Measurements from ENCODE around the gene ZFYVE21. TPM values are rescaled to one million over a fixed set of nuclear protein-coding genes. Genes with fewer than 3 reads are reported as not detected.
"Not testable (repeated sequence)": the region's sequence is repeated elsewhere in the genome, so short reads cannot be mapped to it uniquely, and the experiment has no call there.

Gene ZFYVE21
- total RNA-seq, 1 experiment from 2014 or later, result 23.6 TPM

DNA sequence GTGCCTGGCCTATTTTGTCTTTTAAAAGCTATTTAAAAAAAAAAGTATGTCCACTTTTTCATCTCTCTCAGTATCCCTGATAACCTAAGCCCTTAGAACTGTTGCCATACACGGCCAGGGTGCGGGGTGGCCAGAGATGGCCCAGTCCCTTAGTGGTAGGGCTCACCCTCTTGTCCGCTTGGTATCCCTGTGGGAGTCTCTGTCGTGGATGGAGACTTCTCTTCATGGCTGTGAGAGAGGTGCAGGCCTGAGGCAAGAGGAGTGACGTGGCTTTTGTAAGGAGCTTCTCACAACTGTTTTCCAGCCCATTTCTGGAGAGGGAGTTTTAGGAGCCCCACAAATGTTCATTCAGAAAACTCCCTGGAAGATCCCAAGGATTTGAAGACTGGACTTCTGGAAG is 27.2 kb upstream of the ZFYVE21 start:
- Histone ChIP-seq H3K9me3 (no peaks in the 10 kb centered on the region), H3K4me3 (no peak overlapping the region), H3K36me3 (peaks cover 22% of the 10 kb centered on the region), H3K27me3 (no peaks in the 10 kb centered on the region)
- DNase-seq, result no peak

- Histone ChIP-seq H3K27me3 (no peaks in the 10 kb centered on the region), H3K36me3 (peaks cover 22% of the 10 kb centered on the region), H3K4me3 (no peak overlapping the region), H3K9me3 (no peaks in the 10 kb centered on the region)
- DNase-seq, result no peak
Measured at GRCh38 chr14:103688906-103689902, 26.4 kb upstream of the ZFYVE21 start.

- Histone ChIP-seq H3K36me3 (peaks cover 26% of the 10 kb centered on the region), H3K9me3 (no peaks in the 10 kb centered on the region), H3K27me3 (no peaks in the 10 kb centered on the region), H3K4me3 (no peak overlapping the region)
- no peak for DNase-seq
Measured at GRCh38 chr14:103690332-103690731, 25.3 kb upstream of the ZFYVE21 start.

GRCh38 chr14:103691655-103692054 is 24.0 kb upstream of the ZFYVE21 start:
- not testable (repeated sequence) for H3K27me3 ChIP-seq, DNase-seq
- H3K36me3 ChIP-seq, result peaks cover 19% of the 10 kb centered on the region

GRCh38 chr14:103692159-103692558 is 23.5 kb upstream of the ZFYVE21 start:
- no peak for DNase-seq
- Histone ChIP-seq H3K27me3 (no peaks in the 10 kb centered on the region), H3K4me3 (no peak overlapping the region), H3K9me3 (no peaks in the 10 kb centered on the region), H3K36me3 (peaks cover 19% of the 10 kb centered on the region)

More at GRCh38 chr14:103691655-103692054, 24.0 kb upstream of the ZFYVE21 start:
- not testable (repeated sequence) for H3K4me3 ChIP-seq, H3K9me3 ChIP-seq

DNA sequence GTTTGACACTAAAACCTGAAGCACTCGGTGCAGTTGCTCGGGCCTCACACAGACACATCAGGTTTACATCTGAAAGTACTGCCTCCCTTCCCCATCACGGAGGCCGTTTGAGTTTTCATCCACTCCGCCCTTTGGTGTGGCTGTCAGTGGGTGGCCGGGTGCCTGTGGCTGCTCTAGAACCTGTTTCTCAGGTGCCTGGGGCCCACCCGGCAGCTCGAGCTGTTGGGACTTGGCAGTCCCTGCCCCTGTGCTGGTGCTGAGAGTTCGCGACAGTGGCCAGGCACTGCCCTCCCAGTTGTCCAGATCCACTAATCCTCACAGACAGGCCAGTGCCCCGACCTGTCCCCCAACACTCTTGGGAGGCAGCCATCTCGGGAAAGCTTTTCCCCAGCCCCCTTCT is 22.7 kb upstream of the ZFYVE21 start:
- Histone ChIP-seq H3K4me3 (no peak overlapping the region), H3K27me3 (no peaks in the 10 kb centered on the region), H3K36me3 (peaks cover 19% of the 10 kb centered on the region), H3K9me3 (no peaks in the 10 kb centered on the region)
- DNase-seq, result no peak

- Histone ChIP-seq H3K4me3 (no peak overlapping the region), H3K9me3 (no peaks in the 10 kb centered on the region), H3K36me3 (peaks cover 19% of the 10 kb centered on the region), H3K27me3 (no peaks in the 10 kb centered on the region)
- no peak for DNase-seq
Measured at GRCh38 chr14:103693515-103693914, 22.1 kb upstream of the ZFYVE21 start.

- H3K27me3 ChIP-seq, result no peaks in the 10 kb centered on the region
- no peak for DNase-seq
- H3K4me3 ChIP-seq, result no peak overlapping the region
- peaks cover 11% of the 10 kb centered on the region for H3K36me3 ChIP-seq
- no peaks in the 10 kb centered on the region for H3K9me3 ChIP-seq
Measured at GRCh38 chr14:103694572-103695026, 21.0 kb upstream of the ZFYVE21 start.

- no peaks in the 10 kb centered on the region for H3K27me3 ChIP-seq
- peaks cover 11% of the 10 kb centered on the region for H3K36me3 ChIP-seq
- H3K4me3 ChIP-seq, result no peak overlapping the region
- no peak for DNase-seq
- H3K9me3 ChIP-seq, result no peaks in the 10 kb centered on the region
Measured at GRCh38 chr14:103695296-103696069, 20.1 kb upstream of the ZFYVE21 start.

DNA sequence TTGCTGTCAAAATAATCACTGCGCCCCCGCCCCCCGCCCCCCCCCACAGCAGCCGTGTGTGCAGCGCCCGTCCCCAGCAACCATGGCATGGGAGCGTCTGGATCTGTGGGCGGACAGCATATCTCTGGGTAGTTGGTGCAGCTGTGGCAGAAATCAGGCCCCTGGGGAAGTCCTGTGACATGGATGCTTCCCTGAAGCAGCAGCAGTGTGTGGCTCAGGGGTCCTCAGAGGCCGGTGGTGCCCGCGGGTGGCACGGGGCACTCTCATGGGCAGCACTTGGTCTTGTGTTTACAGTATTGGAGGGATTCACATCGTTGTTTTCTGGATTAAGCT is 19.6 kb upstream of the ZFYVE21 start:
- Histone ChIP-seq H3K36me3 (peaks cover 11% of the 10 kb centered on the region), H3K9me3 (no peaks in the 10 kb centered on the region), H3K4me3 (no peak overlapping the region), H3K27me3 (no peaks in the 10 kb centered on the region)
- no peak for DNase-seq

DNA sequence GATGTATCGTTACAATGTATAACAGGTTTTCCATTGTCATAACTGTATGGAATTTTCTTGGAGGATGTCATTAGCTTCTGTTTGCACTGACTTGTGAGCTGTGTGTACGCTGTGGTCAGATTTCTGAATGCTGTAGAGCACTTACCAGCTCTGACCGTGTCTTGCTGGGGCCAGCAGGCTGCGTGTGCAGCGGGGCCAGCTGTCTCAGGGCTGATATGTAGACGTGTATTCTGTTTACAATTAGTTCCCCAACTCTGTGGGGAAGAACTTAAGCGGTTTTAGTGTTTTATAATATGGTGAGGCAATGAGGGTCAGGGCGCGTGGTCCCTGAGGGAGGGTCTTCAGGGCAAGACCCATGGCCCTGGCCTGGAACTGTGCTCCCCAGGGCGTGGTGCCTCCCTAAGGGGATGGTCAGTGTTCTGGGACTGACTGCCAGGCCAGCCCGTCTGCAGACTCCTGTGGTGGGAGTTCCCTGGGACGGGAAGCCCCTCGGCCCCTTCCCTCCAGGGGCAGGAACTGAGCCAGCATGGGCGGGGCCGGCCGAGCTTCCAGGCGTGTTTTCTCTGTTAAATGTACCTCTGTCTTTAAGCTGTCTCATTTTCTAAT is 19.0 kb upstream of the ZFYVE21 start:
- Histone ChIP-seq H3K4me3 (no peak overlapping the region), H3K36me3 (peaks cover 11% of the 10 kb centered on the region), H3K27me3 (no peaks in the 10 kb centered on the region), H3K9me3 (no peaks in the 10 kb centered on the region)
- no peak for DNase-seq

GRCh38 chr14:103697206-103697602 is 18.4 kb upstream of the ZFYVE21 start:
- no peak for DNase-seq
- Histone ChIP-seq H3K27me3 (no peaks in the 10 kb centered on the region), H3K4me3 (no peak overlapping the region), H3K9me3 (no peaks in the 10 kb centered on the region), H3K36me3 (peaks cover 11% of the 10 kb centered on the region)

- no peak for DNase-seq
- Histone ChIP-seq H3K9me3 (no peaks in the 10 kb centered on the region), H3K36me3 (peaks cover 7% of the 10 kb centered on the region), H3K4me3 (no peak overlapping the region), H3K27me3 (no peaks in the 10 kb centered on the region)
Measured at GRCh38 chr14:103697603-103698379, 17.8 kb upstream of the ZFYVE21 start.

- H3K9me3 ChIP-seq, result no peaks in the 10 kb centered on the region
- no peak for DNase-seq
- no peak overlapping the region for H3K4me3 ChIP-seq
- peaks cover 6% of the 10 kb centered on the region for H3K36me3 ChIP-seq
- no peaks in the 10 kb centered on the region for H3K27me3 ChIP-seq
Measured at GRCh38 chr14:103698380-103699260, 17.0 kb upstream of the ZFYVE21 start.

GRCh38 chr14:103699261-103699661 is 16.3 kb upstream of the ZFYVE21 start:
- H3K4me3 ChIP-seq, result no peak overlapping the region
- H3K27me3 ChIP-seq, result no peaks in the 10 kb centered on the region
- H3K9me3 ChIP-seq, result no peaks in the 10 kb centered on the region
- no peak for DNase-seq
- H3K36me3 ChIP-seq, result peaks cover 8% of the 10 kb centered on the region

All from MG63 (cell line).